NCI-H2227 (cell line): ENCODE measurements around the gene CNMD.
"Not testable (repeated sequence)": the region's sequence is repeated elsewhere in the genome, so short reads cannot be mapped to it uniquely, and the experiment has no call there.

Source experiments
- DNase-seq: peaks from one replicate; lab custom pipeline; 2025; ENCODE audit not compliant: unreplicated experiment; lab: John Stamatoyannopoulos, UW

The CNMD gene

GRCh38 chr13:52695856-52696255 is 43.8 kb downstream of the CNMD start:
- DNase-seq = no peak

GRCh38 chr13:52686376-52686775 is 53.2 kb downstream of the CNMD start:
- DNase-seq = no peak

GRCh38 chr13:52685806-52686205 is 53.8 kb downstream of the CNMD start:
- not testable (repeated sequence) for DNase-seq

GRCh38 chr13:52677823-52678222 is 61.8 kb downstream of the CNMD start:
- DNase-seq = no peak

- DNase-seq = no peak
Measured at GRCh38 chr13:52673465-52673864, 66.2 kb downstream of the CNMD start.

- no peak for DNase-seq
Measured at GRCh38 chr13:52670726-52671125, 68.9 kb downstream of the CNMD start.

GRCh38 chr13:52669677-52670076 is 69.9 kb downstream of the CNMD start:
- DNase-seq = no peak

GRCh38 chr13:52665325-52665724 is 74.3 kb downstream of the CNMD start:
- peak; percentile 28 for DNase-seq

GRCh38 chr13:52664272-52664671 is 75.3 kb downstream of the CNMD start:
- no peak for DNase-seq

- DNase-seq = no peak
Measured at GRCh38 chr13:52659340-52659739, 80.3 kb downstream of the CNMD start.
